ENCODE results near the gene GRIA1.
"Not testable (repeated sequence)": the region's sequence is repeated elsewhere in the genome, so short reads cannot be mapped to it uniquely, and the experiment has no call there.

GRIA1 gene

DNA sequence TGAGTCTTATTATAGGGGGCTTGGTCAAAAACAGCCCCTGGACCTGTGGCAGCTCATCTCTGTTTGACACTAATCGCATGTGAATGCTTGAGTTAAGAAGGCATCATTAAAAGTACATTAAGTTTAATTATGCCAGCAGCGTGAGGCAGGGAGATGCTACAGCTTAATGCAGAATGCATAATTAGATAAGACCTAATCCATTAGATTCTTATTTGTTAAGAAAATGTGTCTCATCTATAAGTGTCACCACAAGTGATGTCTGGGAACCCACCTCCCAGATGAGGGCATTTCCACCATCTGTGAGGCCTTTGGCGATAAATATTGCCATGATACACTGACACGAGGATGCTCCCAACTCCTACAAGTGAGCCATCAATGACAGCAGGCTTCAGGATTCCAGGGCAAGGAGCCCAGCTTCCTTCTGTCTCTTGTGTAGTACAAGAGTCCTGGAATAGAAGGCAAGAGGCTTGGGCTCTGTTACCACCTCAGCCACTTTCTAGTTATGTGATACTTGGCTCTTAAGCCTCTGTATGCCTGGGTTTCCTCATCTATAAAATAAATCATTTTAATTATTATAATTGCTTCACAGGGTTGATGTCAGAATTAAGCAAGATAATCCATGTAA lies 345.5 kb downstream of the GRIA1 start:
- no peak for DNase-seq (ENCODE audit: low read depth)

DNA sequence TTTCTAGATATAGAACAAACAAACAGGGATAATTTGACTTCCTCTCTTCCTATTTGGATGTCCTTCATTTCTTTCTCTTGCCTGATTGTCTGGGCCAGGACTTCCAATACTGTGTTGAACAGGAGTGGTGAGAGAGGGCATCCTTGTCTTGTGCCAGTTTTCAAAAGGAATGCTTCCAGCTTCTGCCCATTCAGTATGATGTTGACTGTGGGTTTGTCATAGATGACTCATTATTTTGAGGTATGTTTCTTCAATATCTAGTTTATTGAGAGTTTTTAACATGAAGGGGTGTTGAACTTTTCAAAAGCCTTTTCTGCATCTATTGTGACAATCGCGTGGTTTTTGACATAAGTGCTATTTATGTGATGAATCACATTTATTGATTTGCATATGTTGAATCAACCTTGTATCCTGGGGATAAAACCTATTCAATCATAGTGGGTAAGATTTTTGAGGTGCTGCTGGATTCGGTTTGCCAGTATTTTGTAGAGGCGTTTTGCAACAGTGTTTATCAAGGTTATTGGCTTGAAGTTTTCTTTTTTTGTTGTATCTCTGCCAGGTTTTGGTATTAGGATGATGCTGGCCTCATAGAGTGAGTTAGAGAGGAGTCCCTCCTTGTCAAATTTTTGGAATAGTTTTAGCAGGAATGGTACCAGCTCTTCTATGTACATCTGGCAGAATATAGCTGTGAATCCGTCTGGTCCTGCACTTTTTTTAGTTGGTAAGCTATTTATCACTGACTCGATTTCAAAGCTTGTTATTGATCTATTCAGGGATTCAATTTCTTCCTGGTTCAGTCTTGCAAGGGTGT lies 359.0 kb downstream of the GRIA1 start:
- DNase-seq (ENCODE audit: low read depth): not testable (repeated sequence)

DNA sequence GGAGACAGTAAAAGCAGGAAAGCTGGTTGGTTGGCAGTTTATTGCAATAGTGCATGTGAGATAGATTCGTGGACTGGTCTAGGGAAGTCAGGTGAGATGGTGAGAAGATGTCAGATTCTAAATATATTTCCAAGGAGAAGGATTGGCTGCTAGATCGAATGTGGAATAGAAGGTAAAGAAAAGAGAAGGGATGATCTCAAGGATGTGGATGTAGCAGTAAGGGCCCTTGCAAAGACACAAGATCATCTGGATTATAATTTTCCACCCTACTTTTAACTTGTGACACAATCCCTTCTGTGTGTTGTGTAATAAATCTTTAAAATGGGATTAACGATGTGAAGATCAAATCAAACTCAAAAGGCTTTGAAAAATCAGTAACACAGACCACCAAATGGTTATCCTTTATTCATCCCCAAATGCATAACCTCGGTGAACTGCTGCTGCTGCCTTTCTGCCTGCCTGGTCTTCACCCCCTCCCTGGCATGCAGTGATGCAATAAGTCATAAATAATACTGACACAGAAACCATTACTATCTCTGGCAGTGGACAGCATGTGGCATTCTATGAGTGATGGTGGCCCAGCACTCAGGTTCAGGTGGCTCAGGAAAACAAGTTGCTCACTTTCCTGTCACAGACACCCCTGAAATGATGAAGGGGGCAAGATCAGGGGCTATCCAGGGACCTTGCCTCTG lies 369.9 kb downstream of the GRIA1 start:
- no peak for DNase-seq (ENCODE audit: low read depth)

DNA sequence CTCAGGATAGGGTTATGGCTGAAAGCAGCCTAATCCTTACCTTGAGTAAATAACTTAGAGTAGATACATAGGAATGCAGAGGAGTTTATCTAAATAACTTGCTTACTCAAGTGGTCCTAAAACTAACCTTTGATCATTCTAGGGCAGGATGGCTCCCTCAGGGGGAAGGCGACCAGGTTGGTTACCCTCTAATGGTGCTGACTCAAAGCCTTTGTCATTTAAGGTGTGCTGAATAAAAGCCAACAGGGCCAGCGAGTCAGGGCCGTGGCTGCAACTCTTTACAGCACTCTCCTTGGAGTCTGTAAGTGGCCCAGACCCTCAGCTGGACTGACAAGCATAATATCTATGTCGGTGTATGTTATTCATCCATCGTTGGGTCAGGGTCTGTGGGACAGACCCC lies 372.4 kb downstream of the GRIA1 start:
- not testable (repeated sequence) for DNase-seq (ENCODE audit: low read depth)
